Hepatocyte (in vitro differentiated cells): ENCODE data around the gene LANCL2. TPM values are rescaled to one million over a fixed set of nuclear protein-coding genes. Genes with fewer than 3 reads are reported as not detected.

Experiments
- DNase-seq: peaks from one replicate; pipeline ENCODE4 v3.0.0-alpha.2; 2016; ENCODE audit warnings: low spot score
- H2AFZ ChIP-seq: fragments of 200-600 bp; sonication (generic); 2 replicates; pipeline ENCODE4 v1.6.0; 2016; ENCODE audit warnings: antibody characterized with exemption, mild to moderate bottlenecking
- H3K27ac ChIP-seq: fragments of 200-600 bp; sonication (generic); 2 replicates; pipeline ENCODE4 v1.5.1; 2016; ENCODE audit warnings: mild to moderate bottlenecking
- H3K27me3 ChIP-seq: fragments of 200-600 bp; sonication (generic); 2 replicates; pipeline ENCODE4 v1.6.1; 2016
- H3K36me3 ChIP-seq: fragments of 200-600 bp; sonication (generic); replicated peaks from 2 replicates; pipeline ENCODE4 v1.5.1; 2016; ENCODE audit warnings: low read depth; ENCODE audit not compliant: insufficient read depth
- H3K4me1 ChIP-seq: fragments of 200-600 bp; sonication (generic); 2 replicates; pipeline ENCODE4 v1.5.1; 2016; ENCODE audit warnings: mild to moderate bottlenecking, moderate library complexity; ENCODE audit not compliant: insufficient read depth
- H3K4me2 ChIP-seq: fragments of 200-600 bp; sonication (generic); 2 replicates; pipeline ENCODE4 v1.6.0; 2016
- H3K4me3 ChIP-seq: fragments of 200-600 bp; sonication (generic); 2 replicates; pipeline ENCODE4 v1.5.1; 2016; ENCODE audit warnings: mild to moderate bottlenecking
- H3K79me2 ChIP-seq: fragments of 200-600 bp; sonication (generic); 2 replicates; pipeline ENCODE4 v1.6.0; 2017; ENCODE audit warnings: mild to moderate bottlenecking
- H3K9me2 ChIP-seq: fragments of 200-600 bp; sonication (generic); replicated peaks from 2 replicates; pipeline ENCODE4 v1.6.0; 2017; ENCODE audit warnings: mild to moderate bottlenecking; ENCODE audit not compliant: insufficient read depth
- H3K9me3 ChIP-seq: fragments of 200-600 bp; sonication (generic); 2 replicates; pipeline ENCODE4 v1.5.1; 2016; ENCODE audit warnings: low read depth, mild to moderate bottlenecking
- H4K20me1 ChIP-seq: fragments of 200-600 bp; sonication (generic); 2 replicates; pipeline ENCODE4 v1.6.0; 2016; ENCODE audit warnings: mild to moderate bottlenecking; ENCODE audit not compliant: insufficient read depth, poor library complexity, severe bottlenecking
- CTCF ChIP-seq: fragments of 200-600 bp; sonication (generic); IDR thresholded peaks from 2 replicates; pipeline ENCODE4 v1.5.1; 2016; ENCODE audit warnings: antibody characterized with exemption, mild to moderate bottlenecking; ENCODE audit not compliant: poor library complexity
- EZH2 ChIP-seq: fragments of 200-600 bp; sonication (generic); IDR thresholded peaks from 2 replicates; pipeline ENCODE4 v1.6.1; 2016; ENCODE audit warnings: antibody characterized with exemption, mild to moderate bottlenecking, borderline replicate concordance
- EZH2phosphoT487 ChIP-seq: fragments of 200-600 bp; sonication (generic); IDR thresholded peaks from one replicate; pipeline ENCODE4 v1.6.1; 2018; ENCODE audit warnings: antibody characterized with exemption, mild to moderate bottlenecking, low read depth, moderate library complexity; ENCODE audit not compliant: unreplicated experiment, severe bottlenecking
- WGBS: methylation state at CpG from one replicate; pipeline ENCODE4 v1.1.6; 2016; ENCODE audit warnings: low lambda C conversion rate; ENCODE audit errors: missing lambda C conversion rate; 5-methylcytosine and 5-hydroxymethylcytosine counted together
- polyA plus RNA-seq: library from polyadenylated mRNA; unstranded; fragments of >200 nt; fragmentation: Nextera tagmentation; extraction: Ambion mirVana; gene quantifications from 2 replicates; pipeline ENCODE4 v1.2.1, GENCODE V29; 2016
- total RNA-seq: library from RNA; depleted of rRNA; stranded (reverse); fragments of >200 nt; gene quantifications from 2 replicates; pipeline ENCODE4 v1.2.3, GENCODE V29; 2014

LANCL2 gene
- total and polyA plus RNA-seq, 2 experiments from 2014 or later = 13.5 to 14.8 TPM

- Histone ChIP-seq H3K4me2 (no peak overlapping the region), H3K4me3 (no peak overlapping the region), H3K9me2 (no peaks in the 10 kb centered on the region), H2AFZ (no peak overlapping the region), H3K36me3 (no peaks in the 10 kb centered on the region), H3K9me3 (no peaks in the 10 kb centered on the region), H3K4me1 (no peaks in the 10 kb centered on the region), H3K27ac (no peak overlapping the region), H4K20me1 (no peaks in the 10 kb centered on the region), H3K79me2 (no peaks in the 10 kb centered on the region), H3K27me3 (no peaks in the 10 kb centered on the region)
- 88% methylated on average over 7 of the region's 7 CpGs for WGBS
- DNase-seq = no peak
- TF ChIP-seq EZH2phosphoT487 (no peak), CTCF (no peak), EZH2 (no peak)
Observed at GRCh38 chr7:55326945-55327626, 38.1 kb upstream of the LANCL2 start.

GRCh38 chr7:55335151-55335550 lies 30.0 kb upstream of the LANCL2 start:
- no peak for DNase-seq
- TF ChIP-seq EZH2 = no peak
- no peak for TF ChIP-seq CTCF
- TF ChIP-seq EZH2phosphoT487 = no peak
- no peaks in the 10 kb centered on the region for H3K27me3 ChIP-seq
- H2AFZ ChIP-seq = no peak overlapping the region
- no peaks in the 10 kb centered on the region for H4K20me1 ChIP-seq
- no peaks in the 10 kb centered on the region for H3K79me2 ChIP-seq
- no peaks in the 10 kb centered on the region for H3K36me3 ChIP-seq
- H3K4me3 ChIP-seq = no peak overlapping the region
- H3K27ac ChIP-seq = no peak overlapping the region
- H3K4me1 ChIP-seq = no peaks in the 10 kb centered on the region
- H3K9me3 ChIP-seq = no peaks in the 10 kb centered on the region
- no peaks in the 10 kb centered on the region for H3K9me2 ChIP-seq
- no peak overlapping the region for H3K4me2 ChIP-seq
- WGBS = 89% methylated on average over 5 of the region's 5 CpGs

- no peak for TF ChIP-seq EZH2phosphoT487
- TF ChIP-seq CTCF = no peak
- TF ChIP-seq EZH2 = no peak
- no peak overlapping the region for H3K4me2 ChIP-seq
- no peaks in the 10 kb centered on the region for H3K4me1 ChIP-seq
- no peaks in the 10 kb centered on the region for H3K27me3 ChIP-seq
- WGBS = 81% methylated on average over 5 of the region's 5 CpGs
- no peaks in the 10 kb centered on the region for H4K20me1 ChIP-seq
- no peaks in the 10 kb centered on the region for H3K9me2 ChIP-seq
- H3K36me3 ChIP-seq = no peaks in the 10 kb centered on the region
- H3K4me3 ChIP-seq = no peak overlapping the region
- H2AFZ ChIP-seq = no peak overlapping the region
- no peaks in the 10 kb centered on the region for H3K9me3 ChIP-seq
- no peaks in the 10 kb centered on the region for H3K79me2 ChIP-seq
- no peak overlapping the region for H3K27ac ChIP-seq
- DNase-seq = no peak
Observed at GRCh38 chr7:55335786-55336185, 29.4 kb upstream of the LANCL2 start.
